ENCODE data around the gene FCHSD2. TPM values are rescaled to one million over a fixed set of nuclear protein-coding genes. Genes with fewer than 3 reads are reported as not detected.
A peak's percentile ranks its signal among the peaks of the same experiment; 100 is the strongest.
"Not testable (repeated sequence)": the region's sequence is repeated elsewhere in the genome, so short reads cannot be mapped to it uniquely, and the experiment has no call there.

Gene FCHSD2
- total RNA-seq, 4 donors from 2014 or later = 17.0 to 40.0 (median 27.0) TPM

DNA sequence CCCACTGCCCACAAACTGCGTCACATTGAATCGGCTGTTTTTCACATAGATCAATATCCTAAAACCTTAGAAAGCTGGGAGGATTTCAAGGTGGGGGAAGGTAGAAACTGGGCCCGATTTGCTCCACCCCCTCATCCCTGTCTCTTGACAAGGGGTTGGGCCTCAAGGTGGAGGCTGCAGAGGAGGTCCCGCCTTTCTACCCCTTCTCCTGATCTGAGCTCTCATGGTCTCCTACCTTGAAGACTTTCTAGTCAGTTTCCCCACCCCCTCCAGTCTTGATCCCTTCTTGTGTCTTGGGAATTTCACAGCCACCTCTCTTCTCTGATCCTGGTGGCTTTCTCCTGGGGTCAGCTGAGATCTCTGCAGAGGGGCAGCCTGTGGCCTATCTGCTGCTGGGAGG lies 343.8 kb downstream of the FCHSD2 start:
- no peak for ATAC-seq
- no peaks in the 10 kb centered on the region for H3K36me3 ChIP-seq
- no peaks in the 10 kb centered on the region for H3K9me3 ChIP-seq
- TF ChIP-seq EP300 (IDR thresholded peaks at IDR 0.05) = no peak
- TF ChIP-seq, protein P1, sequence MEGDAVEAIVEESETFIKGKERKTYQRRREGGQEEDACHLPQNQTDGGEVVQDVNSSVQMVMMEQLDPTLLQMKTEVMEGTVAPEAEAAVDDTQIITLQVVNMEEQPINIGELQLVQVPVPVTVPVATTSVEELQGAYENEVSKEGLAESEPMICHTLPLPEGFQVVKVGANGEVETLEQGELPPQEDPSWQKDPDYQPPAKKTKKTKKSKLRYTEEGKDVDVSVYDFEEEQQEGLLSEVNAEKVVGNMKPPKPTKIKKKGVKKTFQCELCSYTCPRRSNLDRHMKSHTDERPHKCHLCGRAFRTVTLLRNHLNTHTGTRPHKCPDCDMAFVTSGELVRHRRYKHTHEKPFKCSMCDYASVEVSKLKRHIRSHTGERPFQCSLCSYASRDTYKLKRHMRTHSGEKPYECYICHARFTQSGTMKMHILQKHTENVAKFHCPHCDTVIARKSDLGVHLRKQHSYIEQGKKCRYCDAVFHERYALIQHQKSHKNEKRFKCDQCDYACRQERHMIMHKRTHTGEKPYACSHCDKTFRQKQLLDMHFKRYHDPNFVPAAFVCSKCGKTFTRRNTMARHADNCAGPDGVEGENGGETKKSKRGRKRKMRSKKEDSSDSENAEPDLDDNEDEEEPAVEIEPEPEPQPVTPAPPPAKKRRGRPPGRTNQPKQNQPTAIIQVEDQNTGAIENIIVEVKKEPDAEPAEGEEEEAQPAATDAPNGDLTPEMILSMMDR (IDR thresholded peaks at IDR 0.05) = no peak
- no peaks in the 10 kb centered on the region for H3K27me3 ChIP-seq
- 55% methylated on average over 2 of the region's 4 CpGs; no CpG with 5 or more reads in 1 of the 2 donors for WGBS, 2 donors (ENCODE audit: low coverage in 1 of 2)
- H3K4me3 ChIP-seq = no peak overlapping the region
- no peak overlapping the region for H3K27ac ChIP-seq
- H3K4me1 ChIP-seq = peaks cover 0 to 12% (median 4%) of the 10 kb centered on the region in 3 donors

DNA sequence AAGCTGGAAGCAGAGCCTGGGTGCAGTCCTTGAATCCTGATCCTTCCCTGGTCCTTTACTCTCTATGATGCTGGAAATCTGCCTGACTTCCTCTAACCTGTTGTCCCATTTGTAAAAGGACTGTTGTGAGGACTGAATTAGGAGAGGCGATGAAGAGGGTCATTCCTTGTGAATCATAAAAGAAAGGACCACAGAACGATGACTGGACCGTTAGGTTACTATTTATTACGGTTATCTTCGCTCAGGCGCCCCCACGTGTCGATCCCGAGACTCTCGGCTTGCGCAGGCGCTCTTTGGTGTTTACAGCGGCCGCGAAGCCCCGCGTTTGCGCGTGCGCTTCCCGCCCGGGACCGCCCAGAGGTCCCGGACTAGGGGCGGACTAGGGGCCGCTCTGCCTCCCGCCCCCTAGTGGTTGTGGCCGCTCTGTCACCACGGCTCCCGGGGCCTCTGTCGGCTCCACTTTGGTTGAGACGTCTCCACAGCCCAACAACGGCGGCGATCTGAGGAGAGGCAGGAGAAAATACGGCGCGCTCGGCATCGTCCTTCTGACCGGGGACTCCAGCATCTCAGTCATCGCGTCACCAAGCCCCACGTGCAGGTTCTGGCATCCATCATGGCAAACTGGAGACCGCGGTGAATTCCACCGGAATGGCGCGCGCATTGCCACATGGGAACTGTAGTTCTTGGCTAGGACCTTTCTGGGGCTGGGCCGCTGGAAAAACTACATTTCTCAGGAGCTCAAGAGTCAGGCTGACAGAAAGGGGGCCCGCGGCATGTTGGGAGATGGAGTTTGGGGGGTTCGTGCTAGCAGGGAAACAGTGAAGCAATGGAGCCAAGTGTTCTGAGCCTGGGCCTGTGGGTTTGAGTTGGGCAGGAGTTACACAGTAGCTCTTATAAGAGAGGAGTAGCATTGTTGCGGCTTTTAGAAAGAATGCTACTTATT lies 348.4 kb downstream of the FCHSD2 start, which contains the start of gene STARD10:
STARD10 (minus strand) TSS at position 623 of the 943 bp plus-strand sequence. CDS start 12,866 bp downstream, outside the sequence.
- Histone ChIP-seq H3K36me3 (no peaks in the 10 kb centered on the region), H3K9me3 (no peaks in the 10 kb centered on the region), H3K4me1 (peaks cover 0 to 35% (median 11%) of the 10 kb centered on the region in 3 donors), H3K4me3 (peak within 1 kb of the TSS; percentile 65 to 91), H3K27ac (peak within 1 kb of the TSS; percentile 87 to 94 (median 90)), H3K27me3 (no peaks in the 10 kb centered on the region)
- TF ChIP-seq, protein P1 (IDR thresholded peaks at IDR 0.05) = peak; percentile 97 to 100 (median 99)
- TF ChIP-seq POLR2AphosphoS5 (IDR thresholded peaks at IDR 0.05) (peak; percentile 20), EP300 (IDR thresholded peaks at IDR 0.05) (no peak), POLR2A (IDR thresholded peaks at IDR 0.05) (peak; percentile 55 to 56)
- peak; percentile 99 for ATAC-seq
- 6 to 8% methylated on average over 8 of the region's 55 CpGs for whole genome bisulfite sequencing, 2 donors (ENCODE audit: low coverage in 1 of 2)

DNA sequence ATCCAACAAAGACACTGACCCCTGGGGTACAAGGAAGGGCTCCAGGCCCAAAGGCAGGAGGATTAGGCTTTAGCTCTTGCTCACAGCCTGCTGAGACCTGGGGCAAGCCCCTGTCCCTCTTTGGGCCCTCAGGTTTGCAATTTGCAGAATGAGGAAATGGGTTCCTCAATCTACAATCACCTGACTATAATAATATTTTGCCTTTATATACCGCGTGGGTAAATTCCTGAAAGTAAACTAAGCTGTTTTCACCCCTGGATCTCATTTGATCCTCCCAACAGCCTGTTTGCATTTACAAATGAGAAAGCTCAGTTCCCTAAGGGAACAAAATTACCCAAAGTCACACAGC lies 349.1 kb downstream of the FCHSD2 start:
- H3K27me3 ChIP-seq = no peaks in the 10 kb centered on the region
- no peaks in the 10 kb centered on the region for H3K36me3 ChIP-seq
- H3K27ac ChIP-seq = peak overlapping the region; percentile 87 to 94 (median 90)
- no peak for ATAC-seq
- peaks cover 0 to 35% (median 11%) of the 10 kb centered on the region in 3 donors for H3K4me1 ChIP-seq
- H3K9me3 ChIP-seq = no peaks in the 10 kb centered on the region
- peak overlapping the region in 1 of 2 donors; percentile 65 for H3K4me3 ChIP-seq
- WGBS, 2 donors (ENCODE audit: low coverage in 1 of 2) = 42 to 70% methylated on average over 2 of the region's 2 CpGs
- TF ChIP-seq POLR2A (IDR thresholded peaks at IDR 0.05) (no peak), EP300 (IDR thresholded peaks at IDR 0.05) (no peak), POLR2AphosphoS5 (IDR thresholded peaks at IDR 0.05) (no peak)
- TF ChIP-seq, protein P1 (IDR thresholded peaks at IDR 0.05) = no peak

GRCh38 chr11:72792437-72793021 lies 349.6 kb downstream of the FCHSD2 start:
- Histone ChIP-seq H3K36me3 (no peaks in the 10 kb centered on the region), H3K9me3 (no peaks in the 10 kb centered on the region), H3K27me3 (no peaks in the 10 kb centered on the region), H3K4me3 (no peak overlapping the region), H3K4me1 (peaks cover 0 to 35% (median 11%) of the 10 kb centered on the region in 3 donors), H3K27ac (peak overlapping the region; percentile 87 to 94 (median 90))
- TF ChIP-seq POLR2AphosphoS5 (IDR thresholded peaks at IDR 0.05) (no peak), EP300 (IDR thresholded peaks at IDR 0.05) (no peak), POLR2A (IDR thresholded peaks at IDR 0.05) (no peak)
- TF ChIP-seq, protein P1 (IDR thresholded peaks at IDR 0.05) = no peak
- ATAC-seq = no peak
- 100% methylated on average over 2 of the region's 3 CpGs; no CpG with 5 or more reads in 1 of the 2 donors for WGBS, 2 donors (ENCODE audit: low coverage in 1 of 2)

DNA sequence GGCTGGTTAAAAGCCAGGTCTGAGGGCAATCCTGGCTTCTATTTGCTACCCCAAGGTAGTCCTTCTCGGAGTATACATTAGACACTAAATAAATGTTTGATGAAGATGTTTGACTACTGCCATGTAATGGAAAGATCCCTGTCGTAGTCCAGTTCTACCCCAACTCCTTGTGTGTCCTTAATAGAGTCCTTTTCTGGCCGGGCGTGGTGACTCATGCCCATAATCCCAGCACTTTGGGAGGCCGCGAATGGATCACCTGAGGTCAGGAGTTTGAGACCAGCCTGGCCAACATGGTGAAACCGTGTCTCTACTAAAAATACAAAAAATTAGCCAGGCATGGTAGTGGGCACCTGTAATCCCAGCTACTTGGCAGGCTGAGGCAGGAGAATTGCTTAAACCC lies 350.9 kb downstream of the FCHSD2 start:
- not testable (repeated sequence) for ATAC-seq, H3K9me3 ChIP-seq, H3K4me3 ChIP-seq, H3K36me3 ChIP-seq, H3K27me3 ChIP-seq, H3K27ac ChIP-seq
- H3K4me1 ChIP-seq = peaks cover 0 to 35% (median 11%) of the 10 kb centered on the region in 3 donors
- WGBS, 2 donors (ENCODE audit: low coverage in 1 of 2) = 60 to 81% methylated on average over 1 to 5 of the region's 7 CpGs

Data from gastroesophageal sphincter (tissue), 4 donors.